Measurements from ENCODE around the gene MYO1E.
A peak's percentile ranks its signal among the peaks of the same experiment; 100 is the strongest.
"Not testable (repeated sequence)": the region's sequence is repeated elsewhere in the genome, so short reads cannot be mapped to it uniquely, and the experiment has no call there.

MYO1E gene

GRCh38 chr15:59140422-59141226, 232.0 kb downstream of the MYO1E start:
- no peaks in the 10 kb centered on the region for H3K36me3 Mint-ChIP-seq
- no peaks in the 10 kb centered on the region for H3K27me3 Mint-ChIP-seq
- H3K4me1 Mint-ChIP-seq: peaks cover 7% of the 10 kb centered on the region
- H3K27ac Mint-ChIP-seq: no peak overlapping the region
- no peak overlapping the region for H3K4me3 Mint-ChIP-seq
- H3K9me3 Mint-ChIP-seq: no peaks in the 10 kb centered on the region

GRCh38 chr15:59138243-59138642, 234.4 kb downstream of the MYO1E start:
- Mint-ChIP-seq H3K4me3 (no peak overlapping the region), H3K36me3 (no peaks in the 10 kb centered on the region), H3K27ac (no peak overlapping the region), H3K4me1 (peaks cover 7% of the 10 kb centered on the region), H3K9me3 (no peaks in the 10 kb centered on the region), H3K27me3 (no peaks in the 10 kb centered on the region)

DNA sequence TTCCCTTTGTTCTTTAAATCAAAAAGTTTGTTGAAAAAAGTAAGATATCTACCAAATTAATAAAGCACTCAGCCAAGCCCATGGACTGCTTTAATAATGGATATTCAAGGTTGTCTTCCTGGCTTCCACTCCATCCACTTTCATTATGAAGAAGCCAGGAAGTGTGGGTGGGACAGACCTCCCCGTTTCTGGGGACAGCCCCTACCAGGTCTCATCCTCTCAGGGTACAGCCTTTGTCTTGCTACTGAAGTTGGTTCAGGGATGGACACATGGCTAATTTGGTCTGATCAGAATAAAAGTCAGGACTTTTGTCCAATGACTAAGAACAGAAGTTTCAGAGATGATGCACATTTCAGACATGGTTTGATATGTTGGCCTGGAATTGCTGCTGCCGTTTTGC, 235.1 kb downstream of the MYO1E start:
- no peak overlapping the region for H3K4me3 Mint-ChIP-seq
- no peaks in the 10 kb centered on the region for H3K9me3 Mint-ChIP-seq
- no peaks in the 10 kb centered on the region for H3K27me3 Mint-ChIP-seq
- peaks cover 7% of the 10 kb centered on the region for H3K4me1 Mint-ChIP-seq
- no peak overlapping the region for H3K27ac Mint-ChIP-seq
- no peaks in the 10 kb centered on the region for H3K36me3 Mint-ChIP-seq

- Mint-ChIP-seq H3K9me3 (peaks cover 6% of the 10 kb centered on the region), H3K36me3 (peaks cover 3% of the 10 kb centered on the region), H3K4me1 (peaks cover 7% of the 10 kb centered on the region), H3K27me3 (no peaks in the 10 kb centered on the region), H3K4me3 (no peak overlapping the region), H3K27ac (no peak overlapping the region)
These were observed 238.7 kb downstream of the MYO1E start for GRCh38 chr15:59133929-59134427.

- Mint-ChIP-seq H3K27ac (no peak overlapping the region), H3K36me3 (peaks cover 4% of the 10 kb centered on the region), H3K4me1 (no peaks in the 10 kb centered on the region), H3K4me3 (no peak overlapping the region), H3K9me3 (peaks cover 6% of the 10 kb centered on the region), H3K27me3 (no peaks in the 10 kb centered on the region)
These were observed 240.6 kb downstream of the MYO1E start for GRCh38 chr15:59131969-59132562.

DNA sequence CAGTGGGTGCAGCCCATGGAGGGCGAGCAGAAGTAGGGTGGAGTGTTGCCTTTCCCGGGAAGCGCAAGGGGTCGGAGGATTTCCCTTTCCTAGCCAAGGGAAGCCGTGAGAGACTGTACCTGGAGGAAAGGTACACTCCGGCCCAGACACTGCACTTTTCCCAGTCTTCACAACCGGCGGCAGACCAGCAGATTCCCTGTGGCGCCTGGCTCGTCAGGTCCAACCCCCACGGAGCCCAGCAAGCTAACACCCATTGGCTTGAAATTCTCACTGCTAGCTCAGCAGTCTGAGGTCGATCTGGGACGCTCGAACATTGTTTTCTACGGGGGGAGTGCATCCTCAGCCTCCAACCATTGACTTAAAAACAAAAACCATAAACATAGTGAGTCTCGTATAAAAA, 241.2 kb downstream of the MYO1E start:
- H3K4me1 Mint-ChIP-seq: no peaks in the 10 kb centered on the region
- peaks cover 4% of the 10 kb centered on the region for H3K36me3 Mint-ChIP-seq
- H3K27ac Mint-ChIP-seq: no peak overlapping the region
- H3K27me3 Mint-ChIP-seq: no peaks in the 10 kb centered on the region
- no peak overlapping the region for H3K4me3 Mint-ChIP-seq
- peaks cover 6% of the 10 kb centered on the region for H3K9me3 Mint-ChIP-seq

DNA sequence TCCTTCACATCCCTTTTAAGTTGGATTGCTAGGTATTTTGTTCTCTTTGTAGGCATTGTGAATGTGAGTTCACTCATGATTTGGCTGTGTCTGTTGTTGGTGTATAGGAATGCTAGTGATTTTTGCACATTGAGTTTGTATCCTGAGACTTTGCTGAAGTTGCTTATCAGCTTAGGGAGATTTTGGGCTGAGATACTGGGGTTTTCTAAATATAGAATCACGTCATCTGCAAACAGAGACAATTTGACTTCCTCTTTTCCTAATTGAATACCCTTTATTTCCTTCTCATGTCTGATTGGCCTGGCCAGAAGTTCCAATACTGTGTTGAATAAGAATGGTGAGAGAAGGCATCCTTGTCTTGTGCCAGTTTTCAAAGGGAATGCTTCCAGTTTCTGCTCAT, 245.4 kb downstream of the MYO1E start:
- not testable (repeated sequence) for H3K4me3 Mint-ChIP-seq, H3K27ac Mint-ChIP-seq, H3K9me3 Mint-ChIP-seq, H3K36me3 Mint-ChIP-seq, H3K4me1 Mint-ChIP-seq, H3K27me3 Mint-ChIP-seq

- not testable (repeated sequence) for H3K27ac Mint-ChIP-seq, H3K4me1 Mint-ChIP-seq, H3K27me3 Mint-ChIP-seq, H3K4me3 Mint-ChIP-seq, H3K36me3 Mint-ChIP-seq, H3K9me3 Mint-ChIP-seq
These were observed 247.0 kb downstream of the MYO1E start for GRCh38 chr15:59125683-59126082.

DNA sequence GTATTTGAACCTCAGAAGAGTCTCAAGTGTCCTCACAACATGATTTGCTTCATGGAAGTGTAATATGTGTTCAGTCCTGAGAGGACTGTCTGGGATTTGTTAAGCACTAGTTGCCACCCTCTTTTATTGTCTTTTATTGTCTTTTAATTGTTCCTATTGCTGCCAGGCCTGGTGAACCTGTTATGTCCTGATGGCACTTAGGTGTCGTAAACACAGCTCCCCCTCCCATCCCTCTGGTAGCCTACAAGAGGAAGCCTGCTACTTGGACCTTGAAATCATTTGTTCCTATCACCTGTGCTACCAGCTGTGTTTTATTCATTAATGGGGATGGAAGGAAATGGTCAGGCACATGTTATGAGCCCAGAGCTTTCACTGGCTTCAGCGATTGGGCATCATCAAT, 248.4 kb downstream of the MYO1E start:
- Mint-ChIP-seq H3K36me3 (peaks cover 1% of the 10 kb centered on the region), H3K9me3 (no peaks in the 10 kb centered on the region), H3K27me3 (no peaks in the 10 kb centered on the region), H3K4me3 (no peak overlapping the region), H3K4me1 (no peaks in the 10 kb centered on the region), H3K27ac (no peak overlapping the region)

DNA sequence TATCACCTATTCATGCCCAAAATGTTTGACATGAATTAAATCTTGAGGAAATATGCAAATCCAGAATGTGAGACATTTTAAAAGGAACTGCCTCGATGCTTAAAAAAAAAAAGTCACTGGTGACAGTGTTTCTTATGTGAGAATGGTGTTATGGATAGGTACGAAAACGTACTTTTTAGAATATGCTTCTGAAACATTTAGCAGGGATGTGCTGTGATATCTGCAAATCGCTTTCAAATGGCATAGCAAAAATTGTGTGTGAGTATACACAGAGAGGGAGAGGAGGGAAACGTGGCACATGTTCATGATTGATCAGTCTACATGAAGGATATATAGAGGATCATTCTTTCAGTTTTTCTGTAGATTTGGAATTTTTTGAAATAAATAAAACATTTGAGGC, 251.7 kb downstream of the MYO1E start:
- Mint-ChIP-seq H3K36me3 (no peaks in the 10 kb centered on the region), H3K4me3 (no peak overlapping the region), H3K27me3 (no peaks in the 10 kb centered on the region), H3K27ac (no peak overlapping the region), H3K9me3 (no peaks in the 10 kb centered on the region), H3K4me1 (no peaks in the 10 kb centered on the region)

DNA sequence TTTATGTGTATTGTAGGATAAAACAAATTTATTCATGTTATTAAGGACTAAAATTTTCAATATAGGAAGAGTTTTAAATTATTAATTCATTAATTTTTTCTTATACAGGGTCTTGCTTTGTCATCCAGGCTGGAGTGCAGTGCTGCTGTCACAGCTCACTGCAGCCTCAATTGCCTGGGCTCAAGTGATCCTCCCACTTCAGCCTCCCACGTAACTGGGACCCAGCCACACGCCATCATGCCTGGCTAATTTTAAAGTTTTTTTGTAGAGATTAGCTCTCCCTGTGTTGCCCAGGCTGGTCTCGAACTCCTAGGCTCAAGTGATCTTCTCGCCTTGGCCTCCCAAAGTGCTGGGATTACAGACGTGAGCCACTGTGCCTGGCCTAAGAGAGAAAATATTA, 253.0 kb downstream of the MYO1E start:
- no peaks in the 10 kb centered on the region for H3K36me3 Mint-ChIP-seq
- H3K9me3 Mint-ChIP-seq: no peaks in the 10 kb centered on the region
- no peaks in the 10 kb centered on the region for H3K4me1 Mint-ChIP-seq
- H3K27me3 Mint-ChIP-seq: no peaks in the 10 kb centered on the region
- H3K4me3 Mint-ChIP-seq: no peak overlapping the region
- H3K27ac Mint-ChIP-seq: no peak overlapping the region

DNA sequence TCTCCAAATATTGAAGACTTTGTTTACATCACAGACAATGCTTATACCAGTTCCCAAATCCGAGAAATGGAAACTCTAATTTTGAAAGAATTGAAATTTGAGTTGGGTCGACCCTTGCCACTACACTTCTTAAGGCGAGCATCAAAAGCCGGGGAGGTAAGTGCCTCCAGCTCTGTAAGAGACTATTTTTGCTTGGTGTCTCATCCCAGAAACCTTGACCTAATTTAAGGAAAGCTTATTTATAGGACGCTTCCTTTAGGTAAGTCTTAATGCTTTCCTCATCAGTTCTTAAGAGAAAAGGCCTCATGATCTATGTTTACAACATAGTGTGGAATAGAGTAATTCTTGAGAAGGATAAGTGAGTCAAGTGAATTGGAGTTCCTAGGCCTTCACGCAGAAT, 255.9 kb downstream of the MYO1E start:
- no peaks in the 10 kb centered on the region for H3K4me1 Mint-ChIP-seq
- H3K36me3 Mint-ChIP-seq: no peaks in the 10 kb centered on the region
- H3K27me3 Mint-ChIP-seq: no peaks in the 10 kb centered on the region
- H3K9me3 Mint-ChIP-seq: no peaks in the 10 kb centered on the region
- H3K4me3 Mint-ChIP-seq: no peak overlapping the region
- no peak overlapping the region for H3K27ac Mint-ChIP-seq

DNA sequence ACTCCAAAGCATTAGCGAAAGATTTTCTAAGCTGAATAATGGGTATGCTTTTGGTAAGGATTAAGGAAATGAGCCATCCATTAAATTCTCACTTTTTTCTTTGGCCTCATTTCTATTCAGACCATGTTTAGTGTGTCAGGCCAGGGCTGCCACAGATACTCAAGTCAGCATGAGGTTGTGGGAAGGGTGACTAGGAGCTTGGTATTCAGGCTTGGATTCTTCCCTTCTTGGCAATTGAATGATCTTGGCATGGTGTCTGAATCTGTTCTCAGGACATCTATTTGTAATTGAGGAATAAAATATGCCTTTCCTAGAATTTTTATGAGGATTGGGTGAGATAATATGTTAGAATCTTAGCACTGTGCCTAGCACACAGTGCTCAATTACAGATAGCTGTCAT, 256.5 kb downstream of the MYO1E start:
- Mint-ChIP-seq H3K36me3 (no peaks in the 10 kb centered on the region), H3K4me1 (no peaks in the 10 kb centered on the region), H3K4me3 (no peak overlapping the region), H3K27ac (no peak overlapping the region), H3K27me3 (no peaks in the 10 kb centered on the region), H3K9me3 (no peaks in the 10 kb centered on the region)

GRCh38 chr15:59115047-59115446, 257.6 kb downstream of the MYO1E start:
- Mint-ChIP-seq H3K27ac (no peak overlapping the region), H3K9me3 (no peaks in the 10 kb centered on the region), H3K4me1 (no peaks in the 10 kb centered on the region), H3K4me3 (no peak overlapping the region), H3K27me3 (no peaks in the 10 kb centered on the region), H3K36me3 (no peaks in the 10 kb centered on the region)

- no peaks in the 10 kb centered on the region for H3K36me3 Mint-ChIP-seq
- H3K27ac Mint-ChIP-seq: no peak overlapping the region
- no peaks in the 10 kb centered on the region for H3K9me3 Mint-ChIP-seq
- no peak overlapping the region for H3K4me3 Mint-ChIP-seq
- no peaks in the 10 kb centered on the region for H3K4me1 Mint-ChIP-seq
- no peaks in the 10 kb centered on the region for H3K27me3 Mint-ChIP-seq
These were observed 261.4 kb downstream of the MYO1E start for GRCh38 chr15:59111251-59111650.

DNA sequence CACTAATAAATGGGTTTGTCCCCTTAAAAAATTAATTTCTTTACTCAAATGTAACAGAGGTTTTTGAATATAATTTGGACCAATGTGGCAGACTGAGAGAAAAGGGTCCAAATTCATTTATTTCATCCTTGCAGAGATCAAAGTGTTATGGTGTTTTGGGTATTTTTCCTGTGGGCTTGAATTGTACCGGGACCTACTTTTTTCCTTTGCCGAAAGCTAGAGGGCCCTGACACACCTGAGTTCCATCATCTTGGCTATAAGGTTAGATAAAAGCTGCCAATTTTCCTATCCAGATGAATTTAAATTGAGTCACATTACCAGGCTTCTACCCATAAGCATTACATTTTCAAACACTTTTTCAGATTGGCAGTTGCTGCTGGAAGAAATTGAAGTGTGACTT, 266.8 kb downstream of the MYO1E start:
- H3K27ac Mint-ChIP-seq: no peak overlapping the region
- H3K4me3 Mint-ChIP-seq: peak overlapping the region; percentile 93
- peaks cover 8% of the 10 kb centered on the region for H3K4me1 Mint-ChIP-seq
- no peaks in the 10 kb centered on the region for H3K9me3 Mint-ChIP-seq
- no peaks in the 10 kb centered on the region for H3K36me3 Mint-ChIP-seq
- H3K27me3 Mint-ChIP-seq: no peaks in the 10 kb centered on the region

Measured in activated naive CD4-positive, alpha-beta T cell treated with anti-CD3 and anti-CD28 coated beads, Interleukin-2, amount 50 U/mL, for 24 hours (primary cell).